Fibroblast of skin of left quadriceps (primary cell): ENCODE results near the gene RASA2.

Source experiments
- DNase-seq, 2 experiments: peaks; one replicate each; pipeline ENCODE4 v3.0.0-alpha.2; 2013; ENCODE audit warnings: low read depth in 2 of 2

The RASA2 gene

GRCh38 chr3:141486746-141487520 is at the start of gene RASA2:
Gene RASA2, plus strand, starts transcription at chr3:141487027. Its CDS starts 57 bp downstream, at chr3:141487084.
- peak; percentile 69 to 73 for DNase-seq

- DNase-seq = no peak
These were observed 47.2 kb upstream of the RASA2 start for GRCh38 chr3:141439589-141439988.

DNA sequence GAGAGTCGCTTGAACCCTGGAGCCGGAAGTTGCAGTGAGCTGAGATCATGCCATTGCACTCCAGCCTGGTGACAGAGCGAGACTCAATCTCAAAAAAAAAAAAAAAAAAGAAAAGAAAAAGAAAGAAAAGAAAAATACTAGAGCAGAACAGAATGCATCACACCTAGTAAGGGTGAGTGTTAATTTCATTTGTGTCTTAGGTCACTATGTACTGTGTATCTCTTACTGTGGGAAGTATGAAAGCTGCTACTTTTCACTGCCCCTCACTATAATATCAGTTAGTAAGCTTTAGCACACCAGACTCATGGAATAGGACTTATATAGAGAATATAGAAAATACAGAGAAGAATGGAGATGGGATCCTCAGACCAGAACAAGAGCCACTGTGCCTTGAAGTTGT is 45.9 kb upstream of the RASA2 start:
- no peak for DNase-seq

DNA sequence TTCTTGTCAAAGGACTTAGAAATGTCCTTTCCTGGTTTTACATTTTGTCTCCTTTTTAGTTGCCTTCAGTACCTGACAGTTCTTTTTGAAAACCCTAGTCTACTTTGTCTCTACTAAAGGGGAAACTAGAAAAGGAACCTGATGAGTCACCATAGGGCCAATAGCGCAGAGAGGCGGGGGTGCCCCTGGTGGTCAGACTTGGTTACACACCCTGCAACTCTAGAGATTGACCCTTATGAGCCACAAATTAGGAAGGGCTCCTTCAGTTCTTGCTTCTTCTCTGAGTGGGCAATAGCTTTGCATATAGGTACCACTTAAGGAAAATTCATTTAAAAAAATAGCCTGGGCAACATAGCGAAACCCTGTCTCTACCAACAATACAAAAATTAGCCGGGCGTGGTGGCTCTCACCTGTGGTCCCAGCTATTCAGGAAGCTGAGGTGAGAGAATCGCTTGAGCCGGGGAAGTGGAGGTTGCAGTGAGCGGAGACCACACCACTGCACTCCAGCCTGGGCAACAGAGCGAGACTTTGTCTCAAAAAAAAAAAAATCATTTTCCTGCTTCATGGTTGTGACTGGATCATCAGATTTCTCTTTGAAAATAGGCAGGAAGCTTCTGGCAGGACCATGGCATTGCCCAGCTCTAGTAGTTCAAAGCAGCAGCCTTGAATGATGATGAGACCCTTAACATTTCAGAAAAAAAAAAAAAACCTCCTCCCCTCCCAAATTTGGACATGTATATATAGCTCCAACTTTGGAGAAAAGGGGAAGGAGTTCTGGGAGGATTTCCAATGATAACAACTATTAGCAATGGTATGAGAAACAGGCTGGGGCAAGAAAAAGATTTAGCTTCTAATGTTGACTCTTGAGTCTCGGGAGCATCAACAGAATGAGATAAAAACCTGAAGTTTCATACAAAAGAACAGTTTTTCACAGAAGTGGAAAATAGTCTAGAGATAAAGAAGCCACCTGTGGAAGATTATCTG is 45.2 kb upstream of the RASA2 start:
- peak in 1 of 2 experiments; percentile 51 for DNase-seq

DNA sequence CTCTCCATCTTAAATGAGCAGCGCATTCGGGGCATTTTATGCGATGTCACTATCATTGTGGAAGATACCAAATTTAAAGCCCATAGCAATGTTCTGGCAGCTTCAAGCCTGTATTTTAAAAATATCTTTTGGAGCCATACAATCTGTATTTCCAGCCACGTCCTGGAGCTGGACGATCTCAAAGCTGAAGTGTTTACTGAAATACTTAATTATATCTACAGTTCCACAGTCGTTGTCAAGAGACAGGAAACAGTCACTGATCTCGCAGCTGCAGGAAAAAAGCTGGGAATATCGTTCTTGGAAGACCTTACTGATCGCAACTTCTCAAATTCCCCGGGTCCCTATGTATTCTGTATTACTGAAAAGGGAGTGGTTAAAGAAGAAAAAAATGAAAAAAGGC is 44.4 kb upstream of the RASA2 start:
- no peak for DNase-seq

DNA sequence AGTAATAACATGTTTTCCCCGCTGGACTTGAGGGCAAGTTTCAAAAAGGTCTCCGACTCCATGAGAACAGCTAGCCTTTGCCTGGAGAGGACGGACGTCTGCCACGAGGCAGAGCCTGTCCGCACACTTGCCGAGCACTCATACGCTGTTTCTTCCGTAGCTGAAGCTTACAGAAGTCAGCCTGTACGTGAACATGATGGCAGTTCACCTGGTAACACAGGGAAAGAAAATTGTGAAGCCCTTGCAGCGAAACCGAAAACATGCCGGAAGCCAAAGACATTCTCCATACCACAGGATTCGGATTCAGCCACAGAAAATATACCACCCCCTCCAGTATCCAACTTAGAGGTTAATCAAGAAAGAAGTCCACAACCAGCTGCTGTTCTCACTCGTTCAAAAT is 43.9 kb upstream of the RASA2 start:
- no peak for DNase-seq

DNA sequence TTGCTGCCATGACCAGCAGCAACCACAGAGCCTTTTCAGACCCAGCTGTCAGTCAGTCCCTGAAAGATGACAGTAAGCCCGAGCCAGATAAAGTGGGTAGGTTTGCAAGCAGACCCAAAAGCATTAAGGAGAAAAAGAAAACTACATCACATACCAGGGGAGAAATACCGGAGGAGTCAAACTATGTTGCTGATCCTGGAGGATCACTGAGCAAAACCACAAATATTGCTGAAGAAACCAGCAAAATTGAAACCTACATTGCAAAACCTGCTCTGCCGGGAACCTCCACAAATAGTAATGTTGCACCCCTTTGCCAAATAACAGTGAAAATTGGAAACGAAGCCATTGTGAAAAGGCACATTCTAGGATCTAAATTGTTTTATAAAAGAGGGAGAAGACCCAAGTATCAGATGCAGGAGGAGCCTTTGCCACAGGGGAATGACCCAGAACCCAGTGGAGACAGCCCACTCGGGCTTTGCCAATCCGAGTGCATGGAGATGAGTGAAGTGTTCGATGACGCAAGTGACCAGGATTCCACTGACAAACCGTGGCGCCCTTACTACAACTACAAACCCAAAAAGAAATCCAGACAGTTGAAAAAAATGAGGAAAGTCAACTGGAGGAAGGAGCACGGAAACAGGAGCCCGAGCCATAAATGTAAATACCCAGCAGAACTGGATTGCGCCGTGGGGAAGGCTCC is 42.1 kb upstream of the RASA2 start:
- DNase-seq = no peak

DNA sequence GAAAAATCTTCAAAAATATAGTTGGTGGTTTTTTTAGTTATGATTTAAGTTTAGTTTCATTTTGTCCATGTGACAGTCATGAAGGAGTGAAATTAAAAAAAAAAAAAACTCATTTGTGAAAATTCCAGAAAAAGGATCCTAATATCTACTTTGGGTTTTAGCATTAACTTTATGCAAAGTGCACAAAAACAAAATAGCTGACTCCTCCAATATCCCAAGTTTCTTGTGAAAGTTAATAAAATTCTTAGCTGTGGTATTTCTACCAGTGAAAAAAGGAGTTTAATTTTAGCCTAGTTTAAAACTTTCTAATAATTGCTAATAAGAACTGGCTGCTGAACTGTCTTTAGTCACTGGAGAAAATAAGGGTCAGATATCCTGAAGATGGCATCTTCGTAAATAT is 40.8 kb upstream of the RASA2 start:
- DNase-seq = no peak

DNA sequence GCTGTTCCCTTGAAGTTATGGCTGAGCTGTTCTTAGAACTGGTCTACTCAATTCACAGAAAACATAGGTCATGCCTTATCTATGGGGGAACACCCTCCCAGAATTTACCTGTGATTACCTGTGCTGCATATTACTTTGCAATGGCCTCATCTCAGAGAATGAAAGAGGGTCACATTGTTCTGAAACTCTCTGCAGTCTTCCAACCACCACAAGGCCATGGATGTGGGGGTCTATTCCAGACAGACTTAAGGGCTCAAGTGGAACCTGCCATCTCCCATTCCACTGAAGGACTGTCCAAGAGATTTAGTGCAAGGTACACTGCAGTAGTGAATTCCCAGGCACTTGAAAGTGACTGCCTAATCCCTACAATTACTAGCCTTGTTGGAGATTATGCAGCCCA is 40.1 kb upstream of the RASA2 start:
- DNase-seq = no peak

- DNase-seq = no peak
These were observed 39.4 kb upstream of the RASA2 start for GRCh38 chr3:141447383-141447782.

DNA sequence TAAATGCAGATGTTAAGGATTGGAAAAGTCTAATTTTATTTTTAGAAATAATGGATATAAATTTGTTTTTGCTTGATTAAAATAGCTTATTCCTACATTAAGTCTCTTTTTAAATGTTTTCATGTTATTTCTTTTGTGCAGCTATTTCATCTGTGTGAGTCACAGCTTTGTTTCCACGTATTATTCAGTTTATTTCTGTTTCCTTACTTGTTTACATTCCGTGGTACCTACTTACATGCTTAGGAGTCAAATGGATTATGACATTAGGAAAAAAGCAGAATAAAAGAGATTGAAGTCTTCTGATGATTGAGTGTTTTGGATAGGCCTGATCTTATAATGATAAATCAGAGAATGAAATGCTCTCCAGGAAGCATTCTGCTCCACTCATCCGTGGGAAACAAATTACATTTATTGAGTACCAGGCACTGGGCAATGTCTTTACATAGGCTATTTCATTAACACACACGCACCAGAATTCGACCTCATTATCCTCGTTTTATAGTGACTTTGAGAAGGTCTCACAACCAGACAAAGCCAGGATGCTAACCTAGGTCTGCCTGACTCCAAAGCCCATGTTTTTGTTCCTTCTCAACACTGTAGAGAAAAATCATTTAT is 38.1 kb upstream of the RASA2 start:
- DNase-seq = no peak

DNA sequence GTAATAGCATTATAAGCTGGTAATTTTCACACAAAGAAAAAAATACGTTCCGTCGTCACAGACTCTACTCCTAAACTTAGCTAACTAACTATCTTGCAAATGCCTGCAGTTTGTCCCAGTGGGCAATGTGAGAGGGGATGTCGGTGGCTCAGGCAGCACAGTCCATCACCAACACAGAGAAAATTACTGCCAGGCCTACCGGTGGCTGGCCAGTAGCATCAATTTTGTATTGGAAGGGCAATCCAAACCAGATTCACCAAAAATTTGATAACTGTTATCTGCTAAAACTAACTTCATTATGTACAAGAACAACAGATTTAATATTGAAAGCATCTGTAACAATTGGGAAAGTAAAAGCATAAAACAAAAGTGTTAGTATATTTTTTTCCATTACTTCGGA is 37.4 kb upstream of the RASA2 start:
- no peak for DNase-seq

- no peak for DNase-seq
These were observed 36.0 kb upstream of the RASA2 start for GRCh38 chr3:141450727-141451375.

DNA sequence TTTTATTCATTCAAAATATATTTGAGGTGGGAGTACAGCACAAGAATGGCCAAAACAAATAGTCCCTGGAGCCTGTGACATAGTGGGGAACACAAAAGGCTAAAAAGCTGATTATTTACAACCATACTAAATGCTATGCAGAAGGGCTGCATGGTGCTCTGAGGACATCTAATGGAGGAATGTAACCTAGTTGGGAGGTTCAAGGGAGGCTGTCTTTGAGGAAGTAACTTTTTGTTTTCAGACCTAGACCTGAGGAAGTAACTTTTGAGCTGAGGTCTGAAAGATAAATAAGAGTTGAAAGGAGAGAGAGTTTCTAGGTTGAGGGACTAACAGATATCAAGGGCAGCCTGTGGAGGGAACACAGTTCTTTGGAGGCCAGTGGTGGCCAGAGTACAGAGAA is 34.8 kb upstream of the RASA2 start:
- DNase-seq = peak; percentile 45 to 49

GRCh38 chr3:141452773-141453172 is 34.1 kb upstream of the RASA2 start:
- DNase-seq = no peak

- DNase-seq = no peak
These were observed 32.8 kb upstream of the RASA2 start for GRCh38 chr3:141454054-141454453.

DNA sequence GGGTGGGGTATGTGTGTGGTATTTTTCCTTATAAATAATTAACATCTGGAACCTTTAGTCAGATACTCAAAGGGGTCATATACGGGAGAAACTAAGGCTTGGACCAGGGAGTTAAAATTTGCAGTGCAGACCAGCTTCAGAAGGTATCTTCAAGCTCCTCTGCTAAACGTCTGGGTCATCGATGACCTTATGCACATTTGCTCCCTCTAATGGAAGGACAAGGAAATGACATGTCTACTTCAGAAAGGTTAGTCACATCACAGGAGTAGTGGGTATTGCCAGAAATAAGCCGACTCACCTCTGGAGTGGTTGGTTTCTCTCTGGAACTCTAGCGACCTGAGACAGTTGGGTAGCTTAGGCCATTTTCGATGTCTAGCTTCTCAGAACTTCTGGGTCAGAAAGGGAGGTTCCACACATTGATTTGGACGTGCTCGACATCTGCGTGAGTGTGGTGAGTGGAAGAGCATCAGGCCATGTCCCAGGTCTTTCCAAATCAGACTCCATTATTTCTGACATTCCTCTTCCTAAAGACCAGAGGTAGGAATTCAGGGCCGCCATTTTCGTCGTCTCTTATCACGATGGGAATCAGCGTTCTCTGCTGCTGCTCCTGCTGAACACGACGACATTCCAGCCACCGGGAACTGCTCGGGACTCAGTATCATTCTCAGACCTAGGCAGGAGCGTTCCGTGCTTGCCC is 31.8 kb upstream of the RASA2 start:
- DNase-seq = peak; percentile 55 to 62

DNA sequence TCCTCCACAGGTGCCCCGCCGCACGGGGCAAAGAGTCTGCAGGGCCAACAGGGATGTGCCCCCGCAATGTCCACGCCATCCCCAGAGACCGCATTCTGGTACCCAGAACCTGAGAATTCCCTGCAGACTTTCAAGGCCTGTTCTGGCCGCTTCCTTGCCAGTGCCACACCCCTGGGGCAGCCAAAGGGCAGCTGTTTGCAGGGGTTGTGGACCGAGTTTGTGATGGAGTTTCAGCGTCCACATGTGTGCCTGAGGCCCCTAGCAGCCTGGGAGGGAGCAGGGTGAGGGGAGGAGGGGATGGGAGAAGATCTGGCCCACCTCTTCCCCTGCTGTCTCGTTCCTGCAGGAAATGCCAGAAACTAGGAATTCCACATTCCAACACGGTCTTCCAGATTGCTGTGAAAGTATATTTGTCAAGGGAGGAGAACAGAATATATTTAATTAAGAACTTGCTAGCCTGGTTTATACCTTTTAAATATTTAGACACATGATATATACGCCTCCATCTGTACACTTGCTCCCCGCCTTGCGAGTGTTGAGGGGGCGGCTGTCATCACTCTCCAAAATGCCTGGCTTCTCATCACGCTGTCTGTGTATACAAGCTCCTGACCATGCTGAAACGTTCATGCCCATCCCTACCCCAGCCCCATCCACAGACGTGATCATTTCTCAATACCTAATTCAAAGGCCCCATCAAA is 31.1 kb upstream of the RASA2 start:
- DNase-seq = peak; percentile 84 to 86

DNA sequence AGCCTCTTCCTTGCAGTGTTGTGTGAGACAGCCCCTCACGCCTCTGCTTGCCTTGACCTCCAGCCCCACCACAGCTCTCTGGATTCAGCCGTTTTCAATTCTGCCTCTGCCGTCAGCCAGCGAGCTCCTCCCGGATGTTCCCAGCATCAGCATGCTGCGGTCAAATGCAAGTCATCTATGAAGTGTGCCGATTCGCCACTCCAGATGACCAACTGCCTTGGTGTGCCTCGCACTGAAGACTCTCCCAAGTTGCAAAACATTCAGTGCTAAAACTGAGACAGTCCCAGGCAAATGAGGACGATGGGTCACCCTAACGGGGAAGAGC is 30.6 kb upstream of the RASA2 start:
- DNase-seq = peak in 1 of 2 experiments; percentile 83

GRCh38 chr3:141457624-141458236 is 29.1 kb upstream of the RASA2 start:
- no peak for DNase-seq
